ENCODE data around the gene TCHH. TPM values are rescaled to one million over a fixed set of nuclear protein-coding genes. Genes with fewer than 3 reads are reported as not detected.

The TCHH gene
- total RNA-seq, 4 donors from 2014 or later = 0.13 TPM; not detected in 3

- peak overlapping the region; percentile 36 to 52 (median 48) for H3K4me3 ChIP-seq
- no peak overlapping the region for H3K27ac ChIP-seq
- H3K9me3 ChIP-seq = peaks cover 0 to 12% (median 0%) of the 10 kb centered on the region in 3 donors
- in situ Hi-C loops (cut with MboI; ENCODE audit: low sequenced_read_pairs in 4 of 4) (no loop called here), intact Hi-C loops (cut with DNase I; ENCODE audit: low total_unique reads) (no loop called here)
- peaks cover 87 to 92% (median 87%) of the 10 kb centered on the region in 3 donors for H3K27me3 ChIP-seq
- H3K36me3 ChIP-seq = no peaks in the 10 kb centered on the region
- DNase-seq = no peak
- ATAC-seq = no peak
- TF ChIP-seq CTCF (IDR thresholded peaks at IDR 0.05 in 4 of 5, conservative IDR thresholded peaks at IDR 0.05 in 1 of 5) (no peak), POLR2A (IDR thresholded peaks at IDR 0.05) (no peak)
- H3K4me1 ChIP-seq = peaks cover 5 to 14% of the 10 kb centered on the region in 2 donors
These were observed 4.8 kb downstream of the TCHH start for GRCh38 chr1:152110365-152110859.

- DNase-seq (no peak), ATAC-seq (no peak)
- no peaks in the 10 kb centered on the region for H3K36me3 ChIP-seq
- H3K27ac ChIP-seq = no peak overlapping the region
- peaks cover 0 to 12% (median 0%) of the 10 kb centered on the region in 3 donors for H3K9me3 ChIP-seq
- peak overlapping the region; percentile 36 to 52 (median 48) for H3K4me3 ChIP-seq
- TF ChIP-seq CTCF (IDR thresholded peaks at IDR 0.05 in 4 of 5, conservative IDR thresholded peaks at IDR 0.05 in 1 of 5) (no peak), POLR2A (IDR thresholded peaks at IDR 0.05) (no peak)
- intact Hi-C loops (cut with DNase I; ENCODE audit: low total_unique reads) (no loop called here), in situ Hi-C loops (cut with MboI; ENCODE audit: low sequenced_read_pairs in 4 of 4) (loop anchor here in 1 of 4 donors (10.0 kb wide), 1 partner anchor 55 kb away; no protein-coding TSS in a partner anchor)
- H3K27me3 ChIP-seq = peaks cover 83 to 92% (median 90%) of the 10 kb centered on the region in 3 donors
- peaks cover 5 to 14% of the 10 kb centered on the region in 2 donors for H3K4me1 ChIP-seq
These were observed 5.3 kb downstream of the TCHH start for GRCh38 chr1:152109998-152110294.

- DNase-seq (no peak), ATAC-seq (no peak)
- intact Hi-C loops (cut with DNase I; ENCODE audit: low total_unique reads) (no loop called here), in situ Hi-C loops (cut with MboI; ENCODE audit: low sequenced_read_pairs in 4 of 4) (loop anchor here in 1 of 4 donors (10.0 kb wide), 1 partner anchor 55 kb away; no protein-coding TSS in a partner anchor)
- H3K36me3 ChIP-seq = no peaks in the 10 kb centered on the region
- H3K4me1 ChIP-seq = peaks cover 5 to 14% of the 10 kb centered on the region in 2 donors
- peak overlapping the region in 3 of 4 donors; percentile 47 to 52 (median 48) for H3K4me3 ChIP-seq
- peaks cover 0 to 12% (median 0%) of the 10 kb centered on the region in 3 donors for H3K9me3 ChIP-seq
- H3K27ac ChIP-seq = no peak overlapping the region
- peaks cover 82 to 89% (median 88%) of the 10 kb centered on the region in 3 donors for H3K27me3 ChIP-seq
- TF ChIP-seq CTCF (IDR thresholded peaks at IDR 0.05 in 4 of 5, conservative IDR thresholded peaks at IDR 0.05 in 1 of 5) (no peak), POLR2A (IDR thresholded peaks at IDR 0.05) (no peak)
These were observed 5.8 kb downstream of the TCHH start for GRCh38 chr1:152109231-152109997.

GRCh38 chr1:152108882-152109222 is 6.4 kb downstream of the TCHH start:
- TF ChIP-seq CTCF (IDR thresholded peaks at IDR 0.05 in 4 of 5, conservative IDR thresholded peaks at IDR 0.05 in 1 of 5) (no peak), POLR2A (IDR thresholded peaks at IDR 0.05) (no peak)
- intact Hi-C loops (cut with DNase I; ENCODE audit: low total_unique reads) (no loop called here), in situ Hi-C loops (cut with MboI; ENCODE audit: low sequenced_read_pairs in 4 of 4) (loop anchor here in 1 of 4 donors (10.0 kb wide), 1 partner anchor 56 kb away; no protein-coding TSS in a partner anchor)
- peaks cover 81 to 83% (median 83%) of the 10 kb centered on the region in 3 donors for H3K27me3 ChIP-seq
- no peak overlapping the region for H3K27ac ChIP-seq
- peak overlapping the region in 3 of 4 donors; percentile 20 to 52 (median 48) for H3K4me3 ChIP-seq
- DNase-seq (no peak), ATAC-seq (no peak)
- H3K4me1 ChIP-seq = peaks cover 5 to 14% of the 10 kb centered on the region in 2 donors
- peaks cover 0 to 12% (median 0%) of the 10 kb centered on the region in 3 donors for H3K9me3 ChIP-seq
- no peaks in the 10 kb centered on the region for H3K36me3 ChIP-seq

All from gastrocnemius medialis (tissue), 4 donors.